HFF-Myc (cell line): Measurements from ENCODE around the gene WDFY4.

Source experiments
- DNase-seq: peaks from one replicate; pipeline ENCODE4 v3.0.0-alpha.2; 2011; ENCODE audit warnings: low read depth; ENCODE audit errors: extremely low read depth
- H3K4me3 ChIP-seq: replicated peaks from 2 replicates; pipeline ENCODE4 v1.5.1; 2011; ENCODE audit warnings: low read depth, mild to moderate bottlenecking, control low read depth, low read length
- TF ChIP-seq, protein P1 (sequence below): IDR thresholded peaks from 2 replicates; pipeline ENCODE4 v1.5.1; 2012; ENCODE audit warnings: mild to moderate bottlenecking, low read depth, low read length, control low read depth; ENCODE audit errors: missing control alignments

The WDFY4 gene

DNA sequence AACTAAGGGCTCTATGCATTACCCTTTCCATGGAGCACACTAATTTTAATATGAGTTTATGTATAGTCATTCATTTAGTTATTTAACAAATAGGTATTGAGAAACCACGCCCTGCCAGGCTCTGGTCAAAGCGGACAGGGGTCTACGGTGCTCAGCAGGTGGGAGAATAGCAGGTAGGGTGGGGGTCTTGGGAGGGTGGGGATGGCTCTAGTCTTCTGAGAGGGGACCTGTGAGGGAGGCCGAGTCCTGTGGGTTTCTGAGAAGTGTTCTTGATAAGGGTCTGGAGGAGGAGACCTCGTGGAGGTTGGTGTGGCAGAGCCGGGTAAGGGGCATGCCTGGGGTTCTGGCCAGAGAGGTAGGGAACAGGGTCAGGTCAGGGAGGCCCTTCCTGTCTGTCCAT, 1.1 kb downstream of the WDFY4 start:
- no peak overlapping the region for H3K4me3 ChIP-seq
- TF ChIP-seq, protein P1, sequence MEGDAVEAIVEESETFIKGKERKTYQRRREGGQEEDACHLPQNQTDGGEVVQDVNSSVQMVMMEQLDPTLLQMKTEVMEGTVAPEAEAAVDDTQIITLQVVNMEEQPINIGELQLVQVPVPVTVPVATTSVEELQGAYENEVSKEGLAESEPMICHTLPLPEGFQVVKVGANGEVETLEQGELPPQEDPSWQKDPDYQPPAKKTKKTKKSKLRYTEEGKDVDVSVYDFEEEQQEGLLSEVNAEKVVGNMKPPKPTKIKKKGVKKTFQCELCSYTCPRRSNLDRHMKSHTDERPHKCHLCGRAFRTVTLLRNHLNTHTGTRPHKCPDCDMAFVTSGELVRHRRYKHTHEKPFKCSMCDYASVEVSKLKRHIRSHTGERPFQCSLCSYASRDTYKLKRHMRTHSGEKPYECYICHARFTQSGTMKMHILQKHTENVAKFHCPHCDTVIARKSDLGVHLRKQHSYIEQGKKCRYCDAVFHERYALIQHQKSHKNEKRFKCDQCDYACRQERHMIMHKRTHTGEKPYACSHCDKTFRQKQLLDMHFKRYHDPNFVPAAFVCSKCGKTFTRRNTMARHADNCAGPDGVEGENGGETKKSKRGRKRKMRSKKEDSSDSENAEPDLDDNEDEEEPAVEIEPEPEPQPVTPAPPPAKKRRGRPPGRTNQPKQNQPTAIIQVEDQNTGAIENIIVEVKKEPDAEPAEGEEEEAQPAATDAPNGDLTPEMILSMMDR, result no peak

GRCh38 chr10:48690791-48691660, 6.4 kb downstream of the WDFY4 start:
- TF ChIP-seq, protein P1, result no peak
- no peak for DNase-seq
- no peak overlapping the region for H3K4me3 ChIP-seq

More for the DNA sequence above, 1.1 kb downstream of the WDFY4 start:
- DNase-seq, result no peak

- H3K4me3 ChIP-seq, result no peak overlapping the region
- DNase-seq, result no peak
- TF ChIP-seq, protein P1, result no peak
These were observed 7.3 kb downstream of the WDFY4 start for GRCh38 chr10:48691812-48692528.

DNA sequence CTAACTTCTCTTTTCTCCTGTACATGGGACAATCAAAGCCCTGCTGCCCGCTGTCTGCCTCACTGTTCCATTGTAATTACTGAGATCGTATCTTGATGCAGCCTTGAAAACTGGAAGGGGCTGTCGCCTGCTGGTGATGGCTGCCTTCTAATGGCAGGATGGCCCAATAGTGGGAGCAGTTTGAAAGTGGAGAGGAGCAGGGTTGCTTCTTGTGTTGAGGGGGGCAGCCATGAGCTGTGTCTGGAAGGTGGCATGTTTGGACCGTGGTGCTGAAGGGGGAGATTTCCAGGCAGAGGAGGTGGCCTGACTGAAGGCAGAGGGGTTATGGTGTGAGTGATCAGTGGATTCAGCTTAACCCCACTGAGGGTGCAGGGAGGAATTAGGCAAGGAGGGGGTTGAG, 8.1 kb downstream of the WDFY4 start:
- TF ChIP-seq, protein P1, result no peak
- H3K4me3 ChIP-seq, result no peak overlapping the region
- DNase-seq, result no peak

- TF ChIP-seq, protein P1, result no peak
- no peak for DNase-seq
- no peak overlapping the region for H3K4me3 ChIP-seq
These were observed 8.5 kb downstream of the WDFY4 start for GRCh38 chr10:48693206-48693605.

DNA sequence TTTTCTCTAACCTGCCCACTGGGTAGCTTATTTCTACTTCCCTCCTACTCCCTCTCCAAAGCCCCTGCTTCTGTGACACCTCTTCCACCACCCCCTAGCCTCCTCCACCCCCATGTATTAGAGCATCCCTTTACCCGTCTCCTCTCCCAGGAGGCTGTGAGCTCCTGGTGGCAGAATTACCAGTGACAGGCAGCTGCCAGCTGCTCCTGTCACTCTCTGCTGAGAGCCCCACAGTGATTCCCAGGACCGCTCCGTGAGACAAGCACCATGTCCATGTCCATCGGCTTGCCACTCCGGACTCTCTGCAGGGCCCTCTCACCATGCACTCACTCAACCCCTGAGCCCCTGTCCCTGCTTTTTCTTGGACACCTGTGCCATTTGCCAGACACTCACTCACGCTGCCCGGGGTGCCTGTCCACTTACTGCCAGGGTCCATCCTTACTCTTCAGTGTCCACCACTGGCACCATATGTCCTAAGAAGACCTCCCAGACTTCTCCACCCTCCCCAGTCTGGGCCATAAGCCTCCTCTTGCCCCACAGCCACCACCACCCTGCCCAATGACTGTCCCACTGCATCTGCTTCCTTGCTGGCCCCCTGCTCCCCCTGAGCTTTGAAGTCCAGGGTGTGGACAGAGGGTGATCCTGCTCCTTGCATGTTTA, 9.8 kb downstream of the WDFY4 start:
- H3K4me3 ChIP-seq, result no peak overlapping the region
- DNase-seq, result no peak
- TF ChIP-seq, protein P1, result no peak
